ENCODE data around the gene TIGD6. TPM values are rescaled to one million over a fixed set of nuclear protein-coding genes. Genes with fewer than 3 reads are reported as not detected.

Gene TIGD6
- total and polyA plus RNA-seq, 2 experiments from 2014 or later = 1.4 to 2.1 TPM

GRCh38 chr5:149981206-149981605 is 19.2 kb downstream of the TIGD6 start:
- no peak for ATAC-seq
- Histone ChIP-seq H3K4me2 (no peak overlapping the region), H3K27ac (ENCODE audit: low read depth) (no peak overlapping the region), H2AFZ (no peak overlapping the region), H3K36me3 (ENCODE audit: insufficient read depth) (no peaks in the 10 kb centered on the region), H3K4me3 (no peak overlapping the region), H3K4me1 (ENCODE audit: insufficient read depth) (no peaks in the 10 kb centered on the region), H3K9me2 (ENCODE audit: insufficient read depth) (no peaks in the 10 kb centered on the region), H3K27me3 (ENCODE audit: insufficient read depth) (no peaks in the 10 kb centered on the region), H3F3A (replicated peaks; ENCODE audit: low read depth) (no peaks in the 10 kb centered on the region), H3K79me2 (replicated peaks; ENCODE audit: insufficient read depth) (no peaks in the 10 kb centered on the region), H4K20me1 (replicated peaks; ENCODE audit: insufficient read depth) (no peaks in the 10 kb centered on the region)
- no peak overlapping the region for H3K4me3 Mint-ChIP-seq
- no peaks in the 10 kb centered on the region for H3K4me1 Mint-ChIP-seq
- no peak overlapping the region for H3K27ac Mint-ChIP-seq
- H3K36me3 Mint-ChIP-seq (ENCODE audit: low read depth) = no peaks in the 10 kb centered on the region
- no peak for DNase-seq (ENCODE audit: low spot score)
- no peaks in the 10 kb centered on the region for H3K9me3 Mint-ChIP-seq
- no peaks in the 10 kb centered on the region for H3K27me3 Mint-ChIP-seq (ENCODE audit: insufficient read depth, low read depth, poor library complexity)
- no peak for TF ChIP-seq EZH2 (IDR thresholded peaks at IDR 0.05; ENCODE audit: low read depth, unreplicated experiment)
- TF ChIP-seq REST (IDR thresholded peaks at IDR 0.05; ENCODE audit: unreplicated experiment) = no peak
- no peak for TF ChIP-seq ZNF331 (CRISPR knock-in tag; IDR thresholded peaks at IDR 0.05; ENCODE audit: low read depth)

- ATAC-seq (no peak), DNase-seq (ENCODE audit: low spot score) (no peak)
- H3K27me3 ChIP-seq (ENCODE audit: insufficient read depth) = no peaks in the 10 kb centered on the region
- H4K20me1 ChIP-seq (replicated peaks; ENCODE audit: insufficient read depth) = 0 out of 2 replicates have a peak, but pooled peaks cover 4% of the 10 kb centered on the region
- no peaks in the 10 kb centered on the region for H3K9me3 Mint-ChIP-seq
- H3K36me3 ChIP-seq (ENCODE audit: insufficient read depth) = no peaks in the 10 kb centered on the region
- H3K4me2 ChIP-seq = no peak overlapping the region
- H3K36me3 Mint-ChIP-seq (ENCODE audit: low read depth) = no peaks in the 10 kb centered on the region
- no peak overlapping the region for H2AFZ ChIP-seq
- H3K4me1 ChIP-seq (ENCODE audit: insufficient read depth) = no peaks in the 10 kb centered on the region
- H3K4me3 ChIP-seq = no peak overlapping the region
- no peaks in the 10 kb centered on the region for H3K79me2 ChIP-seq (replicated peaks; ENCODE audit: insufficient read depth)
- TF ChIP-seq REST (IDR thresholded peaks at IDR 0.05; ENCODE audit: unreplicated experiment) (no peak), JUNB (IDR thresholded peaks at IDR 0.05; ENCODE audit: unreplicated experiment) (no peak), NANOG (IDR thresholded peaks at IDR 0.05; ENCODE audit: borderline replicate concordance) (no peak), ETS1 (IDR thresholded peaks at IDR 0.05) (no peak), CREB1 (CRISPR knock-in tag; IDR thresholded peaks at IDR 0.05; ENCODE audit: low read depth) (no peak)
- H3K4me3 Mint-ChIP-seq = no peak overlapping the region
- H3K4me1 Mint-ChIP-seq = no peaks in the 10 kb centered on the region
- no peaks in the 10 kb centered on the region for H3K9me2 ChIP-seq (ENCODE audit: insufficient read depth)
- no peaks in the 10 kb centered on the region for H3F3A ChIP-seq (replicated peaks; ENCODE audit: low read depth)
- no peak overlapping the region for H3K27ac Mint-ChIP-seq
- no peaks in the 10 kb centered on the region for H3K27me3 Mint-ChIP-seq (ENCODE audit: insufficient read depth, low read depth, poor library complexity)
- H3K27ac ChIP-seq (ENCODE audit: low read depth) = no peak overlapping the region
Measured at GRCh38 chr5:149979896-149980295, 20.6 kb downstream of the TIGD6 start.

All from GM23338 (cell line).